GM23248 (cell line): ENCODE results near the gene CPLX1.

Experiments
- EZH2 ChIP-seq: fragments of 200-600 bp; sonication (generic); IDR thresholded peaks from 2 replicates; pipeline ENCODE4 v1.6.1; 2018; ENCODE audit warnings: antibody characterized with exemption, mild to moderate bottlenecking; ENCODE audit not compliant: insufficient read depth, poor library complexity, severe bottlenecking
- EZH2phosphoT487 ChIP-seq: fragments of 200-600 bp; sonication (generic); IDR thresholded peaks from 2 replicates; pipeline ENCODE4 v1.6.1; 2018; ENCODE audit warnings: antibody characterized with exemption, moderate library complexity, mild to moderate bottlenecking, low read depth; ENCODE audit not compliant: insufficient read depth

DNA sequence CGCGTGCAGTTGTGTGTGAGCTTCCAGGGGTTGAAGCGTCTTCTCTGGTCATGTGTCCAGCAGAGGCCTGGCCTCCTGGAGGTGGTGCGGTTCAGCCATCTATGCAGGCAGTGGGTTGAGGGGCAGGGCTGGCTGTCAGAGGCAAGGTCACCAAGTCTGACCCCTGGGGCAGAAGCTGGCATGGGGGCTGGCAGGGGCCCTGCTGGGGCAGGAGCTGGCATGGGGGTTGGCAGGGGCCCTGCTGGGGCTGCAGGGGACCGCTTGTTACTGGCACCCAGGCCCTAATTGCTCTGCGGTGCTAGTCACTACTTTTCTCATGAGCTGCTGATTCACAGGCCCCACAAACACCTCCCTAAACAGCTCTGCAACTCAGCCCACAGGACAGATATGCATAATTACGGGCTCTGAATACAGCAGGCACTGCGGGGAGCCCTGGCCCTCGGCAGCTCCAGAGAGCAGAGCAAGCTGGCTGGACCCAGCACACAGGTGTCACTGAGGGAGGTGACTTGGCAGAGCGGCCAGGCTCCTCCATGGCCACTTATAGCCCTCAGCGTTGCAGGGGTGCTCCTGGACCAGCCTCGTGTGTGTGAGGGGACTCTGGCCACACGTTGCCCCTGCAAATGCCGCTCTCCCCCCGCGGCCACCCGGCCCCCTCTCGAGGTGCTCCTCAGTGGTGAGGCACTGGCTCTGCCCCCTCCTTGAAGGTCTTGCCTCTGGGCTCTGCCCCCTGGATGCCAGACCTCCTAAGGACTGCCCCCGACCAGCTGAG is 32.7 kb downstream of the CPLX1 start:
- TF ChIP-seq EZH2phosphoT487 (no peak), EZH2 (no peak)
